ENCODE results near the gene FALEC. TPM values are rescaled to one million over a fixed set of nuclear protein-coding genes. Genes with fewer than 3 reads are reported as not detected.

The FALEC gene
- total and polyA plus RNA-seq, 2 experiments from 2014 or later: 1.7 TPM; not detected in 1

DNA sequence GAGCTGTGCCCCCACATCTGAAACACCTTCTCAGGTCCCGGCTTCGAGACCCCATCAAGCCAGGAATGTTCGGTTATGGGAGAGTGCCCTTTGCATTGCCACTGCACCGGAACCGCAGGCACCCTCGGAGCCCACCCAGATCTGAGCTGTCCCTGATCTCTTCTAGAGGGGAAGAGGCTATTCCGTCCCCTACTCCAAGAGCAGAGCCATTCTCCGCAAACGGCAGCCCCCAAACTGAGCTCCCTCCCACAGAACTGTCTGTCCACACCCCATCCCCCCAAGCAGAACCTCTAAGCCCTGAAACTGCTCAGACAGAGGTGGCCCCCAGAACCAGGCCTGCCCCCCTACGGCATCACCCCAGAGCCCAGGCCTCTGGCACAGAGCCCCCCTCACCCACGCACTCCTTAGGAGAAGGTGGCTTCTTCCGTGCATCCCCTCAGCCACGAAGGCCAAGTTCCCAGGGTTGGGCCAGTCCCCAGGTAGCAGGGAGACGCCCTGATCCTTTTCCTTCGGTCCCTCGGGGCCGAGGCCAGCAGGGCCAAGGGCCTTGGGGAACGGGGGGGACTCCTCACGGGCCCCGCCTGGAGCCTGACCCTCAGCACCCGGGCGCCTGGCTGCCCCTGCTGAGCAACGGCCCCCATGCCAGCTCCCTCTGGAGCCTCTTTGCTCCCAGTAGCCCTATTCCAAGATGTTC lies 38.0 kb downstream of the FALEC start (continued):
- TF ChIP-seq, protein P1, sequence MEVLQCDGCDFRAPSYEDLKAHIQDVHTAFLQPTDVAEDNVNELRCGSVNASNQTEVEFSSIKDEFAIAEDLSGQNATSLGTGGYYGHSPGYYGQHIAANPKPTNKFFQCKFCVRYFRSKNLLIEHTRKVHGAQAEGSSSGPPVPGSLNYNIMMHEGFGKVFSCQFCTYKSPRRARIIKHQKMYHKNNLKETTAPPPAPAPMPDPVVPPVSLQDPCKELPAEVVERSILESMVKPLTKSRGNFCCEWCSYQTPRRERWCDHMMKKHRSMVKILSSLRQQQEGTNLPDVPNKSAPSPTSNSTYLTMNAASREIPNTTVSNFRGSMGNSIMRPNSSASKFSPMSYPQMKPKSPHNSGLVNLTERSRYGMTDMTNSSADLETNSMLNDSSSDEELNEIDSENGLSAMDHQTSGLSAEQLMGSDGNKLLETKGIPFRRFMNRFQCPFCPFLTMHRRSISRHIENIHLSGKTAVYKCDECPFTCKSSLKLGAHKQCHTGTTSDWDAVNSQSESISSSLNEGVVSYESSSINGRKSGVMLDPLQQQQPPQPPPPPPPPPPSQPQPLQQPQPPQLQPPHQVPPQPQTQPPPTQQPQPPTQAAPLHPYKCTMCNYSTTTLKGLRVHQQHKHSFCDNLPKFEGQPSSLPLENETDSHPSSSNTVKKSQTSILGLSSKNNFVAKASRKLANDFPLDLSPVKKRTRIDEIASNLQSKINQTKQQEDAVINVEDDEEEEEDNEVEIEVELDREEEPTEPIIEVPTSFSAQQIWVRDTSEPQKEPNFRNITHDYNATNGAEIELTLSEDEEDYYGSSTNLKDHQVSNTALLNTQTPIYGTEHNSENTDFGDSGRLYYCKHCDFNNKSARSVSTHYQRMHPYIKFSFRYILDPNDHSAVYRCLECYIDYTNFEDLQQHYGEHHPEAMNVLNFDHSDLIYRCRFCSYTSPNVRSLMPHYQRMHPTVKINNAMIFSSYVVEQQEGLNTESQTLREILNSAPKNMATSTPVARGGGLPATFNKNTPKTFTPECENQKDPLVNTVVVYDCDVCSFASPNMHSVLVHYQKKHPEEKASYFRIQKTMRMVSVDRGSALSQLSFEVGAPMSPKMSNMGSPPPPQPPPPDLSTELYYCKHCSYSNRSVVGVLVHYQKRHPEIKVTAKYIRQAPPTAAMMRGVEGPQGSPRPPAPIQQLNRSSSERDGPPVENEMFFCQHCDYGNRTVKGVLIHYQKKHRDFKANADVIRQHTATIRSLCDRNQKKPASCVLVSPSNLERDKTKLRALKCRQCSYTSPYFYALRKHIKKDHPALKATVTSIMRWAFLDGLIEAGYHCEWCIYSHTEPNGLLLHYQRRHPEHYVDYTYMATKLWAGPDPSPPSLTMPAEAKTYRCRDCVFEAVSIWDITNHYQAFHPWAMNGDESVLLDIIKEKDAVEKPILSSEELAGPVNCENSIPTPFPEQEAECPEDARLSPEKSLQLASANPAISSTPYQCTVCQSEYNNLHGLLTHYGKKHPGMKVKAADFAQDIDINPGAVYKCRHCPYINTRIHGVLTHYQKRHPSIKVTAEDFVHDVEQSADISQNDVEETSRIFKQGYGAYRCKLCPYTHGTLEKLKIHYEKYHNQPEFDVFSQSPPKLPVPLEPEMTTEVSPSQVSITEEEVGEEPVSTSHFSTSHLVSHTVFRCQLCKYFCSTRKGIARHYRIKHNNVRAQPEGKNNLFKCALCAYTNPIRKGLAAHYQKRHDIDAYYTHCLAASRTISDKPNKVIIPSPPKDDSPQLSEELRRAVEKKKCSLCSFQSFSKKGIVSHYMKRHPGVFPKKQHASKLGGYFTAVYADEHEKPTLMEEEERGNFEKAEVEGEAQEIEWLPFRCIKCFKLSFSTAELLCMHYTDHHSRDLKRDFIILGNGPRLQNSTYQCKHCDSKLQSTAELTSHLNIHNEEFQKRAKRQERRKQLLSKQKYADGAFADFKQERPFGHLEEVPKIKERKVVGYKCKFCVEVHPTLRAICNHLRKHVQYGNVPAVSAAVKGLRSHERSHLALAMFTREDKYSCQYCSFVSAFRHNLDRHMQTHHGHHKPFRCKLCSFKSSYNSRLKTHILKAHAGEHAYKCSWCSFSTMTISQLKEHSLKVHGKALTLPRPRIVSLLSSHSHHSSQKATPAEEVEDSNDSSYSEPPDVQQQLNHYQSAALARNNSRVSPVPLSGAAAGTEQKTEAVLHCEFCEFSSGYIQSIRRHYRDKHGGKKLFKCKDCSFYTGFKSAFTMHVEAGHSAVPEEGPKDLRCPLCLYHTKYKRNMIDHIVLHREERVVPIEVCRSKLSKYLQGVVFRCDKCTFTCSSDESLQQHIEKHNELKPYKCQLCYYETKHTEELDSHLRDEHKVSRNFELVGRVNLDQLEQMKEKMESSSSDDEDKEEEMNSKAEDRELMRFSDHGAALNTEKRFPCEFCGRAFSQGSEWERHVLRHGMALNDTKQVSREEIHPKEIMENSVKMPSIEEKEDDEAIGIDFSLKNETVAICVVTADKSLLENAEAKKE (CRISPR knock-in tag; IDR thresholded peaks at IDR 0.05): no peak
- no peak for TF ChIP-seq JUNB (IDR thresholded peaks at IDR 0.05; ENCODE audit: unreplicated experiment)
- no peak for TF ChIP-seq STAT1 (IDR thresholded peaks at IDR 0.05; ENCODE audit: unreplicated experiment)
- TF ChIP-seq EZH2 (IDR thresholded peaks at IDR 0.05; ENCODE audit: low read depth, unreplicated experiment): no peak
- TF ChIP-seq NANOG (IDR thresholded peaks at IDR 0.05; ENCODE audit: borderline replicate concordance): no peak
- no peak for TF ChIP-seq ZNF331 (CRISPR knock-in tag; IDR thresholded peaks at IDR 0.05; ENCODE audit: low read depth)
- no peak for TF ChIP-seq EZH2phosphoT487 (IDR thresholded peaks at IDR 0.05; ENCODE audit: unreplicated experiment)

DNA sequence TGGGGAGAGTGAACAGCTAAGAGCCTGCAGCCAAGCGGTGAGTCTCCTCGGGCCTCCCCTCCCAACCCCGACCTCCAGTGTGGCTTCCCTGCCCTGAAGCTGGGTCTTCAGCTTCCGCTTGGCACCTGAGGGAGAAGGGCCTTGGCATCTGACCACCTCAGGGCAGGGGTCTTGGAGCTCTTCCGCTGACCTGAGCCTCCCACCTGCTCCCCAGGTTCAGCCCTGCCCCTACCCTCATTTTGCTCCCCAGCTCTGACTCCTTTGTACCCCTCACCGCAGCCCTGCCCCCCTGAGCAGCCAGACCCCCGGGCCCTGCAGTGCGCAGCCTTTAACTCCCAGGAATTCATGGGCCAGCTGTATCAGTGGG lies 38.5 kb downstream of the FALEC start:
- no peak overlapping the region for H3K27ac ChIP-seq (ENCODE audit: low read depth)
- no peaks in the 10 kb centered on the region for H3K36me3 ChIP-seq (ENCODE audit: insufficient read depth)
- Mint-ChIP-seq H3K27ac (no peak overlapping the region), H3K27me3 (ENCODE audit: insufficient read depth, low read depth, poor library complexity) (peaks cover 12% of the 10 kb centered on the region), H3K4me3 (no peak overlapping the region), H3K36me3 (ENCODE audit: low read depth) (no peaks in the 10 kb centered on the region), H3K4me1 (peaks cover 33% of the 10 kb centered on the region), H3K9me3 (no peaks in the 10 kb centered on the region)
- H3K9me2 ChIP-seq (ENCODE audit: insufficient read depth): no peaks in the 10 kb centered on the region
- no peak for ATAC-seq
- no peaks in the 10 kb centered on the region for H3K79me2 ChIP-seq (replicated peaks; ENCODE audit: insufficient read depth)
- TF ChIP-seq JUNB (IDR thresholded peaks at IDR 0.05; ENCODE audit: unreplicated experiment) (no peak), STAT1 (IDR thresholded peaks at IDR 0.05; ENCODE audit: unreplicated experiment) (no peak)
- H2AFZ ChIP-seq: no peak overlapping the region
- H3K4me1 ChIP-seq (ENCODE audit: insufficient read depth): peaks cover 15% of the 10 kb centered on the region; the same call in 1 of the 2 replicates
- H3K27me3 ChIP-seq (ENCODE audit: insufficient read depth): peaks cover 8% of the 10 kb centered on the region
- H3F3A ChIP-seq (replicated peaks; ENCODE audit: low read depth): no peaks in the 10 kb centered on the region
- no peaks in the 10 kb centered on the region for H4K20me1 ChIP-seq (replicated peaks; ENCODE audit: insufficient read depth)
- no peak overlapping the region for H3K4me2 ChIP-seq
- no peak for DNase-seq (ENCODE audit: low spot score)
- H3K4me3 ChIP-seq: no peak overlapping the region

All from GM23338 (cell line).